Embryonic facial prominence (tissue), 1 donor: ENCODE data around the gene FOXP1.

Source experiments
- DNase-seq: peaks from one replicate; pipeline ENCODE4 v3.0.0-alpha.2; 2016; ENCODE audit errors: extremely low spot score

The FOXP1 gene

DNA sequence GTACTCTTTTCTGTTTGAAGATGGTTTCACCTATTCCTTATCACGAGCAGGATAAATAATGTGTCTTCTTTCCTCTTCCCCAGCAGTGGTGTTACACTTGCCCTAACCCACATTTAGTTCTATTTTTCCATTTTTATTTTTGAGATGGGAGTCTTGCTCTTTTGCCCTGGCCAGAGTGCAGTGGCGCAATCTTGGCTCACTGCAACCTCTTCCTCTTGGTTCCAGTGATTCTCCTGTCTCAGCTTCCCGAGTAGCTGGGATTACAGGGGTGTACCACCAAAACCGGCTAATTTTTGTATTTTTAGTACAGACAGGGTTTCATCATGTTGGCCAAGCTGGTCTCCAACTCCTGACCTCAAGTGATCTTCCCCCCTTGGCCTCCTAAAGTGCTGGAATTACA, 372.4 kb downstream of the FOXP1 start:
- no peak for DNase-seq

DNA sequence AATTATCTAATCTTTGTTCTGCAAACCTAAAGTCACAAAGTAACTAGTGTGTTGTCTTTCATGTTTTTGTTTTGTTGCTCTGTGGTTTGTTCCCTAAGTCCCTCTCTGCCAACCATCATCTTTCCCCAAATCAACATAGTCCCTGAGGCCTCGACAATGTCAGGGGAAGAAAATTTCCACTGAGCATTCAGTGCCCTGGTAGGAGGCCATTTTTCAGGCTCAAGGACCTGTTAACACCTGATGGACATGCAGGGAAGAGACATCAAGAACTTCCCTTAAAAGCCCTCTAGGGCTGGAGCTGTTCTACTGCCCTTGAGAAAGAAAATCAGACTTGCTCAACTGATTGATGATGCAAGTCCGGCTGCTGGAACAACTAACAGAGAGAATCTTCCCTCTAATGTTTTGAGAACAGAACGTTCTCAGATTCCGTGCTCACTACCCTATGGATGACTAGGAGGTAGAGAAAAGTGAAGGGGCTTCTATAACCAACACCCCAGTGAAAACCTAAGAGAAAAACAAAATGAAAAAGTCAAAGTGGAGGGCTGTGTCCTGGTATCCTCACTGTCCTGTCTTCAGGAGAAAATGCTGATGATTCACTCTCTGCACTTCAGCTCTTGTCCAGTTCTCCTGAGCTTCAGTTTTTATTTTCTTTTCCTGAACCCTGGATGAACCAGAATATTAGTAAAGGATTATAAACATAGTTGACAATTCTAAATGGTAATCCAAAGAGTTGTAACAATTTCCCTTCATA, 373.1 kb downstream of the FOXP1 start:
- DNase-seq: no peak

DNA sequence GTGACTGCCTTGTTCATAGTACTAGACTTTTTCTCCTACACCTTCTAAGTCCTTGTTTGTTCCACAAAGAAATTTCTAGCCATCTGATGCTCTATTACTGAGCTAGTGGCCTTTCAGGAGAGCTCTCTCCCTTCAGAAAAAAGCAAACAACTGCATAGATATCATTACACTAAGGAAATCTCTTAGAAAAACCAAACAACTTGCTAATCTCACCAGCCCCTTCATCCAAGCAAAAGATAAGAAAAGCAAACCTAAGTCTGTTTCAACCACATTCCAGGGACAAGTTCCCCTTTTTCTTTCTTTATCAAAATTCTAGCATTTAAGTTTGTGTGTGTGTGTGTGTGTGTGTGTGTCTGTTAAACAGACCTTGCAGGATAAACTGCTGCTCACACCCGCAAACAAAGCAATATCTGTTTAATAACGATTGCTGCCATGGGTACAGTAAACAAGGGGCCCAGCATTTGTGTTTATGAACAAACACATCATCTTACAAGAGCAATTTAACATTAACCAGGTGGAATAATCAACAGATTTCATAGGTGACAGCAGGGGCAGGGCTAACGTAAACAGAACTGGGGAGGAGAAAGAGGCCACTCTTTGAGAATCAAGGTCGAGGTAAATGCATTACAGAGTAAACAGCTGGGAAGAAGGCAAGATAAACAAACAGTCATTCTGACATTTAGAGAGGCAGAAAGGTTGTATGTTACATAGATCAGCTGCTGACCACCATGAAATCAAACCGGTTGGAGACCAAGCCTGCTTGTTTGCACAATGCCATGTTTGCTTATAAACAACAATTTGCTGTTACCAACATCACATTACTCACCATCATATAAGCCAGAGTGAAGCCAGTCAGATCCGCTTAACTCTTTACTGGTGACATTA, 375.1 kb downstream of the FOXP1 start:
- no peak for DNase-seq

GRCh38 chr3:71207632-71208031, 375.9 kb downstream of the FOXP1 start:
- no peak for DNase-seq

DNA sequence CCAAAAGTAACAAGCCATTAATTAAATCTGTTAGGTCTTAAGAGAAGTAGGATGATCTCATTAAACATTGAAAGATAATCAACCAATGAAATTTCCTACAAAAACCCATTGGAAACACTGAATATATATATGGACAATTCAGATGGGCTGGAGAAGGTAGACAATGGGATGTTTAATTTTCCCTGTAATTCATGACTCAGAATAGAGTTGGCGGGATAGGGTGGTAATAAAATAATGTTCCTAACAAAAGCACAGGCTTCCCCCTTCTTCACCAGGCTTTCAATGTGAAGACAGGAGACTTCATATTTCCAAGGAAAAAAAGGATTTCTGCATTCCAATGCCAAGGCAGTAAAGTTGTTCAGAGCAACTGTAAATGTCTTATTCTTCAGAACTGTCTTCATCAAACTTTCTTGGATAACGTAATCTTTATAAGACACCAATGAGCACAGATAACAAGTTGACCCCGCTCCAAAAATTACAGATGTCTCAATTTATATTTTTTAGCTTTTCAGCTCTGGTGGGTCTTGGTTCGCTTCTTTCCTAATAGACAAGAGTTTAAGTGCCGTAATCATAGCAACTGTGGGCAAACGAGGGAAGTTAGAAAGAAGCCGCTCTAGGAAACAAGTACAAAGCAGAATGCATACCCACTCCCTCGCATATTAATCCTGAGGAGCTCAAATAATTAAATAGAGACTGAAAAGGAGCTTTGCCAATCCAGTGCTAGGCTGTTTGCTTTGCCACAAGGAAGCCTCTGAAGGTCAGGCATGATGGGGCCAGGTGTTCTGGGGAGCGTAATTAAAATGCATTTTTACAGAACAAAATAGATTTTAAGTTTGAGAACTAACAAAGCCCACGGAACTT, 377.0 kb downstream of the FOXP1 start:
- no peak for DNase-seq

- no peak for DNase-seq
These were observed 379.6 kb downstream of the FOXP1 start for GRCh38 chr3:71203727-71204488.

DNA sequence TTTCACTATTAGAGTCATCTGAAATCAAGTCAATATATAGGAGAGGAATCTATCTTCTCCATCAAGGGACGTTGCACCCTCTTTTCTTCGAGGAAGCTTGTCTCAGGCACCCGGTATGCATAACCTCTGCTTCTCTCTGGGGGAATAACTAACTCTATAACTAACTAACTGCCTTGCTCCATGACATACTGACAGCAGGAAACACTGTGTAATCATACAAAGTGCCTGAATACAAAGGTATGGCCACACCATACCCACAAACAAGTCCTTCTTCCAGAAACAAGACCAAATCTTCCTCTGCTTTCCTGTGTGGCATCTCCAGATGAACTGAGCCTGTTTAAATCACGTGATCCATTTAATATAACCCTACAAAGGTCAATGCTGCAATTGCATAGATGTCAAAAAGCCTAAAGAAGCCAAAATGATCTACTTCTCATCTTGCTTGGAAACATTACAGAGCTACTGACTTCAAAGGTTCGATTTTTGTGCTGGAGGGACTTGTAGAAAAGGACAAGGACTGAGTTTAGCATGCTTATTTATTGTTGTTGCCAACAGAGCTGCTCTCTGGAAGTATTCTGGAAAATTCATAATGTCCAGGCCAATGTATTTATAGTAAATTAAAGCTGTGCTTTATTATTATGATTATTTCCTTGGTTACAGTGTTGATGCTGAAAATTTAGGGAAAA, 380.5 kb downstream of the FOXP1 start:
- DNase-seq: no peak

- no peak for DNase-seq
These were observed 381.6 kb downstream of the FOXP1 start for GRCh38 chr3:71201939-71202338.

GRCh38 chr3:71197841-71198565, 385.5 kb downstream of the FOXP1 start:
- DNase-seq: no peak

DNA sequence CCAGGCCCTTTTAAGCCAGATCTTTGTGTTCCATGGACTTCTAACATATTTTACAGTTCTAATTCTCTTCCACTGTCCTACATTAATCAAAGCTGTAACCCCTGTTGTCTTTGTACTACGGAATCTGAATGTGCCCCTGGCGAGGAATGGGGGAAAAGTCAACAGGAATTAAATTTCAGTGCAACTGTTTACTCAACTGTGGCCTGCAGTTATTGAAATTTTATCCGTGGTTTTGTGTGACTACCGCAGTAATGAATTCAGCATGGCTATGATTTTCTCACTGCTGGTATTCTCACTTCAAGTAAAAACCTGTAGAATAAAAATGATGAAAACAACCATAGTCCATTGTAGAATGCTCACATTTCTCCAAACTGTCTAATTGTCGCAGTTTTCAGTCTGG, 388.0 kb downstream of the FOXP1 start:
- no peak for DNase-seq

DNA sequence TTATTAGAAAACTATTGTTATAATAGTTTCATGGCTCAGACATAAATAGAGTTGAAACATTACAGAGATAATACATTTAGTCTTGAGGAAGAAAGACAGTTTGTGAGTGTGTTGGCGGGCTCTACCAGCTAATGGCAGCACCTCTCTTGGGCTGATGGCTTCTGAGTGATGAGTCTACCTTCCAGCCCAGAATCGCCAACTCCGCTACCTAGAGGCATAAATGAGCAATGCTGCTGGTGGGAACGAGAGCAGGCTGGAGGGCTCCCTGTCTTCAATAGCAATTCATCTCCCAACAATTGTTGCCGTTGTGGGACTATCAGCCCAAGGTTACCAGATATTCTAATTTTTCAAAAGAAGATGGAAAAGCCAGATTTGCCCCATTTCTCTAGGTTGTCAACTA, 388.7 kb downstream of the FOXP1 start:
- DNase-seq: no peak

DNA sequence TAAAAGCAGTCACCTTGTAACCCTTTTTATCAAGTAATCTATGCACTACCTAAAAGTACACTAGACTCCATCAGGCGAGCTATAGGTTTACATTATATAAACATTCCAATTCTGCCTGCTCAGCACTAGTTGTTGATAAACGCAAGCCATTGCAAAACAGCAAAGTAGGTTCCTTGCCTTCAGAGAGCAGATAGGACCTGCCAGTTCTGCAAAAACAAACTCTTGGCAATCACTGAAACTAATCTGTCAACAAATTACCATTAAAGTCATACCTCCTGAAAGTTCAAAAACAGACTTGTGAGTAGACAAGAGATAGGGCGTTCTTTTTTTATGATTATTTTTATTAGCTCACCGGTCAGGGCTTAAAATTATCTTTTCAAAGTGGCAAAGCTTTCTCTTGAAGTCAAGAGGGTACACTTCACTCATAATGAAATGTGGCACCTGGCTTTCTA, 392.5 kb downstream of the FOXP1 start:
- no peak for DNase-seq

DNA sequence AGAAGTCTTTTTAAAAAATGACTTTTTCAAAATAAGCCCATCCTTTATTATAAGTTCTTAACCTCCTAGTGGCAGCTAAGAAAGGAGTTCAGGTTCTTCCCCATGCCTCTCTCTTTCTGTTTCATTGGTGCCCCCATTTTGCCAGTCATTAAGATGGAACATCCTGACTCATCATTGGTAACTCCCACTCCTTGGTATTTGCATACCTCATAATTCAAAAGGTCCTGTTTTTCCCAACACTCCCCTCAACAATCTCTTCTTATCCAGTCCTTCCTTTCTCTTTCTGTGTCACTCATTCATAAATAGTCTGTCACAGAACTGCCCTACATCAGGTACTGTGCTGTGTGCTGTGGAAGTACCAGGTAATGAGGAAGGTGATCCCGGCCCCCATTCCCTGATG, 394.0 kb downstream of the FOXP1 start:
- DNase-seq: no peak

GRCh38 chr3:71187715-71188114, 395.8 kb downstream of the FOXP1 start:
- no peak for DNase-seq

GRCh38 chr3:71186801-71187200, 396.7 kb downstream of the FOXP1 start:
- no peak for DNase-seq

- DNase-seq: no peak
These were observed 397.6 kb downstream of the FOXP1 start for GRCh38 chr3:71185733-71186455.

GRCh38 chr3:71184252-71184651, 399.3 kb downstream of the FOXP1 start:
- DNase-seq: no peak

DNA sequence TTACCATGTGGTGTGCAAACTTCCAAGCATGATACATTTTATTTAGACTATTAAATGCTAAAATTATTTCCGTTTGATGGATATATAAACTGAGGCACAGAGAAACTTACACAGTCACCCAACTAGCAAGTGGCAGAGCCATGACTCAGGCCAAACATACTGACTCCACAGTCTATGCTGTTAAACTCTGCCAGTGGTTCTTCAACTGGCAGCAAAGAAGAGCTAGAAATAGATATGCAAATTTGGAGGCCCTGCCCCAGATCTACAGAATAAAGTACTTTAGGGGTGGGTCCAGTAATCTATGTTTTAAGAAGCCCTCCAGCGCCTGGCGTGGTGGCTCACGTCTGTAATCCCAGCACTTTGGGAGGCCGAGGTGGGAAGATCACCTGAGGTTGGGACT, 400.0 kb downstream of the FOXP1 start:
- no peak for DNase-seq

- DNase-seq: no peak
These were observed 403.0 kb downstream of the FOXP1 start for GRCh38 chr3:71180524-71180923.
